H1 (cell line): ENCODE measurements around the gene MOG. TPM values are rescaled to one million over a fixed set of nuclear protein-coding genes. Genes with fewer than 3 reads are reported as not detected.

ENCODE experiments used
- CTCF ChIA-PET: fragments of 300-600 bp; sonication (Branson Sonifier 250); formaldehyde crosslinking; loops from one replicate; lab custom pipeline; 2021; ENCODE audit not compliant: partially characterized antibody; lab: Charles Lee
- POLR2A ChIA-PET: fragments of 300-600 bp; sonication (Branson Sonifier 250); formaldehyde crosslinking; loops from one replicate; lab custom pipeline; 2021; ENCODE audit warnings: inconsistent platforms; ENCODE audit not compliant: partially characterized antibody; lab: Charles Lee
- DNase-seq, 2 experiments: peaks; one replicate each; pipeline versions ENCODE4 v3.0.0 to v3.0.0-alpha.2; 2010 to 2022; ENCODE audit warnings: low spot score in 2 of 2, low read depth in 1 of 2, mixed read lengths in 1 of 2
- FAIRE-seq: peaks from 2 replicates; lab custom pipeline; 2011; peaks lifted over from hg19 to GRCh38; lab: Jason Lieb, UNC
- H2AFZ ChIP-seq: 2 replicates; pipeline ENCODE4 v1.8.1; 2012; ENCODE audit warnings: low read length, inconsistent platforms
- H2AK5ac ChIP-seq: 2 replicates; pipeline ENCODE4 v1.6.1; 2013; ENCODE audit warnings: low read depth, low read length
- H2BK120ac ChIP-seq: replicated peaks from 2 replicates; pipeline ENCODE3; 2013; ENCODE audit warnings: low read depth, low read length, inconsistent platforms
- H2BK12ac ChIP-seq: 2 replicates; pipeline ENCODE4 v1.6.1; 2013; ENCODE audit warnings: low read depth, low read length
- H2BK15ac ChIP-seq: 2 replicates; pipeline ENCODE4 v1.6.1; 2013; ENCODE audit warnings: low read length
- H2BK20ac ChIP-seq: 2 replicates; pipeline ENCODE4 v1.6.1; 2013; ENCODE audit warnings: low read length
- H2BK5ac ChIP-seq: 2 replicates; pipeline ENCODE4 v1.6.1; 2013; ENCODE audit warnings: low read depth, low read length
- H3K14ac ChIP-seq: 2 replicates; pipeline ENCODE4 v1.6.1; 2013; ENCODE audit warnings: inconsistent platforms; ENCODE audit not compliant: insufficient read length
- H3K18ac ChIP-seq: 2 replicates; pipeline ENCODE4 v1.6.1; 2013; ENCODE audit warnings: low read length; ENCODE audit errors: extremely low read depth
- H3K23ac ChIP-seq: 2 replicates; pipeline ENCODE4 v1.6.1; 2013; ENCODE audit warnings: inconsistent platforms; ENCODE audit not compliant: insufficient read length
- H3K23me2 ChIP-seq: 2 replicates; pipeline ENCODE4 v1.6.1; 2013; ENCODE audit warnings: low read depth, low read length
- H3K27ac ChIP-seq: 2 replicates; pipeline ENCODE4 v1.6.1; 2011; ENCODE audit warnings: low read depth, low read length, inconsistent platforms
- H3K27me3 ChIP-seq, 4 experiments: replicated peaks in 1 of 4; 1 replicate in 1 of 4; 2 replicates in 3 of 4; pipeline versions ENCODE4 v1.6.1 to v1.8.1; 2011 to 2013; ENCODE audit warnings: low read length in 3 of 4, mild to moderate bottlenecking in 3 of 4, inconsistent platforms in 2 of 4, mixed read lengths in 2 of 4, moderate library complexity in 1 of 4; ENCODE audit not compliant: control insufficient read depth in 3 of 4, insufficient read depth in 3 of 4; ENCODE audit errors: extremely low read depth in 1 of 4
- H3K36me3 ChIP-seq, 4 experiments: 2 replicates each; pipeline versions ENCODE4 v1.6.1 to v1.8.1; 2011 to 2013; ENCODE audit warnings: mild to moderate bottlenecking in 4 of 4, low read length in 3 of 4, moderate library complexity in 2 of 4, control low read depth in 1 of 4, inconsistent platforms in 1 of 4; ENCODE audit not compliant: insufficient read depth in 4 of 4, control insufficient read depth in 2 of 4
- H3K4ac ChIP-seq: replicated peaks from 2 replicates; pipeline ENCODE3; 2013; ENCODE audit warnings: low read length, low read depth, mixed read lengths, inconsistent platforms; ENCODE audit not compliant: insufficient read length
- H3K4me1 ChIP-seq, 4 experiments: replicated peaks in 1 of 4; 1 replicate in 1 of 4; 2 replicates in 3 of 4; pipeline versions ENCODE4 v1.6.1 to v1.8.1; 2011 to 2013; ENCODE audit warnings: low read length in 3 of 4, inconsistent platforms in 2 of 4, mixed read lengths in 1 of 4; ENCODE audit not compliant: insufficient read depth in 4 of 4, control insufficient read depth in 3 of 4
- H3K4me2 ChIP-seq, 2 experiments: 2 replicates each; pipeline versions ENCODE4 v1.6.1 to v1.8.1; 2011 to 2013; ENCODE audit warnings: low read depth in 2 of 2, low read length in 2 of 2, control low read depth in 1 of 2, inconsistent platforms in 1 of 2, mild to moderate bottlenecking in 1 of 2; ENCODE audit not compliant: insufficient read depth in 1 of 2
- H3K4me3 ChIP-seq, 4 experiments: fragments of 200-600, 300-600 bp in 1 of 4; sonication (generic), shearing (Covaris generic), sonication (Bioruptor Twin) in 1 of 4; 2 replicates each; pipeline versions ENCODE4 v1.5.1 to v1.8.1; 2011 to 2016; ENCODE audit warnings: low read length in 4 of 4, low read depth in 3 of 4, control low read depth in 2 of 4, inconsistent platforms in 2 of 4, mild to moderate bottlenecking in 2 of 4, mixed read lengths in 1 of 4, moderate library complexity in 1 of 4; ENCODE audit not compliant: insufficient read depth in 2 of 4; ENCODE audit errors: extremely low read depth in 1 of 4
- H3K56ac ChIP-seq: replicated peaks from 2 replicates; pipeline ENCODE3; 2013; ENCODE audit warnings: low read depth, mild to moderate bottlenecking, mixed read lengths, low read length, inconsistent platforms; ENCODE audit not compliant: insufficient read length
- H3K79me1 ChIP-seq: 2 replicates; pipeline ENCODE4 v1.6.1; 2013; ENCODE audit warnings: low read depth, low read length, control low read depth
- H3K79me2 ChIP-seq, 2 experiments: 2 replicates each; pipeline versions ENCODE4 v1.6.1 to v1.8.1; 2012 to 2013; ENCODE audit warnings: low read length in 2 of 2, mild to moderate bottlenecking in 2 of 2, inconsistent platforms in 1 of 2; ENCODE audit not compliant: insufficient read depth in 2 of 2, control insufficient read depth in 1 of 2
- H3K9ac ChIP-seq, 4 experiments: replicated peaks in 1 of 4; 1 replicate in 1 of 4; 2 replicates in 3 of 4; pipeline versions ENCODE4 v1.6.1 to v1.8.1; 2011 to 2013; ENCODE audit warnings: low read depth in 3 of 4, low read length in 3 of 4, control low read depth in 2 of 4, mild to moderate bottlenecking in 2 of 4, moderate library complexity in 2 of 4, inconsistent platforms in 1 of 4; ENCODE audit errors: extremely low read depth in 1 of 4
- H3K9me3 ChIP-seq, 2 experiments: 2 replicates each; pipeline versions ENCODE4 v1.6.1 to v1.8.1; 2012 to 2013; ENCODE audit warnings: mild to moderate bottlenecking in 2 of 2, moderate library complexity in 2 of 2, control low read depth in 1 of 2, inconsistent platforms in 1 of 2, low read depth in 1 of 2, low read length in 1 of 2, mixed read lengths in 1 of 2; ENCODE audit not compliant: insufficient read depth in 2 of 2
- H4K20me1 ChIP-seq, 2 experiments: replicated peaks in 1 of 2; 2 replicates each; pipeline versions ENCODE3 to v1.8.1; 2011 to 2013; ENCODE audit warnings: inconsistent platforms in 2 of 2, low read length in 2 of 2, mild to moderate bottlenecking in 1 of 2; ENCODE audit not compliant: insufficient read depth in 2 of 2, control insufficient read depth in 1 of 2
- H4K5ac ChIP-seq: 2 replicates; pipeline ENCODE4 v1.6.1; 2013; ENCODE audit warnings: low read length, low read depth, mixed read lengths, inconsistent platforms; ENCODE audit not compliant: insufficient read length
- H4K8ac ChIP-seq: 2 replicates; pipeline ENCODE4 v1.8.0; 2013; ENCODE audit warnings: mild to moderate bottlenecking, moderate library complexity, low read length, inconsistent platforms; ENCODE audit not compliant: insufficient read depth; ENCODE audit errors: extremely low read depth
- H4K91ac ChIP-seq: replicated peaks from 2 replicates; pipeline ENCODE3; 2013; ENCODE audit warnings: low read length, mixed read lengths, inconsistent platforms; ENCODE audit not compliant: insufficient read length
- BRCA1 ChIP-seq: IDR thresholded peaks from 2 replicates; pipeline ENCODE4 v1.6.1; 2012; ENCODE audit warnings: low read depth, low read length, improper control_type of control experiment
- CBX5 ChIP-seq: fragments of 300-800, 300-1000 bp; sonication (generic); IDR thresholded peaks from 2 replicates; pipeline ENCODE4 v1.7.1; 2016; ENCODE audit warnings: antibody characterized with exemption, low read length, low read depth
- CREB1 ChIP-seq: IDR thresholded peaks from 2 replicates; pipeline ENCODE4 v1.6.1; 2012; ENCODE audit warnings: inconsistent platforms
- EZH2 ChIP-seq: fragments of 200-600 bp; sonication (generic); IDR thresholded peaks from 2 replicates; pipeline ENCODE4 v1.7.1; 2012; ENCODE audit warnings: low read depth, mild to moderate bottlenecking, moderate library complexity, low read length, inconsistent platforms; ENCODE audit not compliant: severe bottlenecking
- GABPA ChIP-seq: IDR thresholded peaks from 2 replicates; pipeline ENCODE4 v1.6.1; 2011; ENCODE audit warnings: mild to moderate bottlenecking, low read length, moderate library complexity, borderline replicate concordance; ENCODE audit not compliant: insufficient read depth
- HDAC2 ChIP-seq, 2 experiments: fragments of 300-600 bp in 1 of 2; sonication (generic) in 1 of 2; IDR thresholded peaks; 2 replicates each; pipeline ENCODE4 v1.6.1; 2011 to 2012; ENCODE audit warnings: low read depth in 2 of 2, low read length in 2 of 2, mild to moderate bottlenecking in 2 of 2, moderate library complexity in 2 of 2, borderline replicate concordance in 1 of 2, inconsistent platforms in 1 of 2
- KDM4A ChIP-seq: IDR thresholded peaks from one replicate; pipeline ENCODE4 v1.7.1; 2012; ENCODE audit warnings: low read depth, mild to moderate bottlenecking, moderate library complexity, low read length, inconsistent platforms; ENCODE audit not compliant: severe bottlenecking
- SAP30 ChIP-seq: fragments of 300-600 bp; sonication (generic); IDR thresholded peaks from 2 replicates; pipeline ENCODE4 v1.7.1; 2012; ENCODE audit warnings: low read length, moderate library complexity, mild to moderate bottlenecking, inconsistent platforms; ENCODE audit not compliant: insufficient read depth, insufficient replicate concordance
- SIX5 ChIP-seq: IDR thresholded peaks from 2 replicates; pipeline ENCODE4 v1.6.1; 2011; ENCODE audit warnings: mild to moderate bottlenecking, low read depth, low read length
- SP1 ChIP-seq: IDR thresholded peaks from 2 replicates; pipeline ENCODE4 v1.6.1; 2011; ENCODE audit warnings: low read depth, low read length
- SRF ChIP-seq: IDR thresholded peaks from 2 replicates; pipeline ENCODE4 v1.6.1; 2011; ENCODE audit warnings: mild to moderate bottlenecking, low read depth, low read length, moderate library complexity
- TAF1 ChIP-seq: IDR thresholded peaks from 2 replicates; pipeline ENCODE4 v1.6.1; 2011; ENCODE audit warnings: mild to moderate bottlenecking, low read depth, low read length
- ZNF274 ChIP-seq: IDR thresholded peaks from 2 replicates; pipeline ENCODE4 v1.7.0; 2012; ENCODE audit warnings: low read length, borderline replicate concordance; ENCODE audit errors: extremely low read depth
- WGBS, 2 experiments: shearing (Covaris generic) in 1 of 2; methylation state at CpG; one replicate each; pipeline versions ENCODE4 v1.1.6 to v1.1.7; 2013 to 2015; ENCODE audit warnings: low lambda C conversion rate in 2 of 2, mixed read lengths in 2 of 2, inconsistent platforms in 1 of 2, low coverage in 1 of 2, missing lambda C conversion rate in 1 of 2; ENCODE audit not compliant: insufficient replicate concordance in 2 of 2, insufficient coverage in 1 of 2, insufficient read length in 1 of 2; ENCODE audit errors: extremely low coverage in 1 of 2, missing lambda C conversion rate in 1 of 2; 5-methylcytosine and 5-hydroxymethylcytosine counted together
- polyA plus RNA-seq, 7 experiments: library from polyadenylated mRNA; depleted of rRNA in 3 of 7; stranded (reverse) in 5 of 7; unstranded in 2 of 7; fragments of >200 nt in 5 of 7; fragments of 200-250 nt in 2 of 7; gene quantifications; 1 replicate in 5 of 7; 2 replicates in 1 of 7; 4 replicates in 1 of 7; pipeline versions ENCODE4 v1.2.1 to v1.2.3, GENCODE V29; 2011 to 2013; ENCODE audit warnings: missing spikeins in 2 of 7, mixed read lengths in 2 of 7
- total RNA-seq: library from RNA; stranded (reverse); fragmentation: NEBNext Ultra II Directional; extraction: Animal tissue kit (Norgen Biotek cat#: 25700); gene quantifications from 2 replicates; pipeline ENCODE4 v1.2.1, GENCODE V29; 2021

Gene MOG
- total and polyA plus RNA-seq, 2 of the 8 experiments (the other 6 are each of a cell fraction or from before 2014, with no cell fraction given) = 0.17 to 0.86 TPM

- H3K14ac ChIP-seq = no peak overlapping the region
- no peak overlapping the region for H2AFZ ChIP-seq
- H3K79me2 ChIP-seq = no peaks in the 10 kb centered on the region
- H3K36me3 ChIP-seq = no peaks in the 10 kb centered on the region
- 85% methylated on average over 5 of the region's 5 CpGs; no CpG with 5 or more reads in 1 of the 2 experiments for WGBS, 2 experiments
- H2BK120ac ChIP-seq = no peak overlapping the region
- FAIRE-seq = no peak
- no peak overlapping the region for H3K9ac ChIP-seq
- no peaks in the 10 kb centered on the region for H4K20me1 ChIP-seq
- no peak overlapping the region for H4K91ac ChIP-seq
- no peak overlapping the region for H3K18ac ChIP-seq
- H4K5ac ChIP-seq = no peak overlapping the region
- peaks cover 0 to 3% (median 0%) of the 10 kb centered on the region in 4 experiments; a peak in 1 of 7 replicates for H3K4me1 ChIP-seq
- no peak overlapping the region for H4K8ac ChIP-seq
- H3K4me2 ChIP-seq = no peak overlapping the region
- H3K79me1 ChIP-seq = no peaks in the 10 kb centered on the region
- no peak overlapping the region for H2AK5ac ChIP-seq
- ChIA-PET POLR2A (interaction anchor here (0.9 to 3.8 kb wide), 7 partner anchors 12 to 82 kb away, joined by 3 to 20 read pairs (median 3); no protein-coding TSS in a partner anchor), CTCF (interaction anchor here (1.2 to 12.7 kb wide), 3 partner anchors 15 to 22 kb away, joined by 5 to 502 read pairs (median 77); partner anchors contain the start of gene MOG)
- DNase-seq = no peak
- no peak overlapping the region for H3K23ac ChIP-seq
- H3K9me3 ChIP-seq = no peaks in the 10 kb centered on the region; a peak in 1 of 4 replicates
- no peaks in the 10 kb centered on the region; the same call in 1 of the 2 replicates for H3K23me2 ChIP-seq
- no peak overlapping the region for H2BK12ac ChIP-seq
- no peak overlapping the region for H3K4me3 ChIP-seq
- no peak overlapping the region for H2BK5ac ChIP-seq
- H2BK20ac ChIP-seq = no peak overlapping the region
- no peak overlapping the region for H3K4ac ChIP-seq
- H2BK15ac ChIP-seq = no peak overlapping the region
- H3K56ac ChIP-seq = no peak overlapping the region
- H3K27ac ChIP-seq = no peak overlapping the region
- no peaks in the 10 kb centered on the region for H3K27me3 ChIP-seq
- TF ChIP-seq CBX5 (no peak), SRF (no peak), TAF1 (no peak), SAP30 (no peak), SIX5 (no peak), GABPA (no peak), BRCA1 (no peak), EZH2 (no peak), SP1 (no peak), CREB1 (no peak), ZNF274 (no peak), KDM4A (no peak), HDAC2 (IDR thresholded peaks at IDR 0.05; ENCODE audit: borderline replicate concordance in 1 of 2, low read depth in 2 of 2, low read length in 2 of 2) (no peak)
Measured at GRCh38 chr6:29678114-29678513, 21.2 kb downstream of the MOG start.
